ENCODE results near the gene STRADB.
A peak's percentile ranks its signal among the peaks of the same experiment; 100 is the strongest.

Gene STRADB

DNA sequence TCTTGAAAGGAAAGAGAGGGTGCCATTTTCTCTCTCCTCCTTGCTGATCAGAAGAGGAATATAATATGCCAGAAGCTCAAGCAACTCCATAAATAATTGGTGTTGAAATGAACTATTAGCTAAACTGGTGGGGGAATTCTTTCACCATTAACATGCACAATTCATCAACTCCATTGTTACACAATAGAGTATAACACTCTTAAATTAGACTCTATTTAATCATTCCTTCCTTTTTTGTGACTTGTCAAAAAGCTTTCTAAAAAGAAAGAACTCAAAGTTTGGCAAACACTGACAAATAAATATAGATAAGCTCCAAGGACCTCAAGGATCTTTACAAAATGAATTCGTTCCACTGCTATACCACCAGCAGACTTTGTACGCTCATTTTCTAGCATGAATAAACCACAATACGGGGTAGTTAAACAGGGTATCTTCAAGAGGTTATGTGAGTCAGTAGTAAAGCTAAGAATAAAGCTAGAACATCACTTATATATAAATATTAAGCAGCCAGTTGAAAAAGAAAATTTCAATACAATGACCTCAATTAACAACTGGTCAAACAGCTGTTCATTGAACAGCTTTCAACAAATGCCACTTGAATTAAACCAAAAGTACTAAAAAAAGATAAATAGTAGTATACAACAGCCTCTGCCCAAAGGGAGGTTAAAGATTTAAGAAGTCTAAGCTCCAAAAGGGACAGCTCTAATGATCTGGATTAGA lies 6.6 kb upstream of the STRADB start:
- TF ChIP-seq, protein P1, sequence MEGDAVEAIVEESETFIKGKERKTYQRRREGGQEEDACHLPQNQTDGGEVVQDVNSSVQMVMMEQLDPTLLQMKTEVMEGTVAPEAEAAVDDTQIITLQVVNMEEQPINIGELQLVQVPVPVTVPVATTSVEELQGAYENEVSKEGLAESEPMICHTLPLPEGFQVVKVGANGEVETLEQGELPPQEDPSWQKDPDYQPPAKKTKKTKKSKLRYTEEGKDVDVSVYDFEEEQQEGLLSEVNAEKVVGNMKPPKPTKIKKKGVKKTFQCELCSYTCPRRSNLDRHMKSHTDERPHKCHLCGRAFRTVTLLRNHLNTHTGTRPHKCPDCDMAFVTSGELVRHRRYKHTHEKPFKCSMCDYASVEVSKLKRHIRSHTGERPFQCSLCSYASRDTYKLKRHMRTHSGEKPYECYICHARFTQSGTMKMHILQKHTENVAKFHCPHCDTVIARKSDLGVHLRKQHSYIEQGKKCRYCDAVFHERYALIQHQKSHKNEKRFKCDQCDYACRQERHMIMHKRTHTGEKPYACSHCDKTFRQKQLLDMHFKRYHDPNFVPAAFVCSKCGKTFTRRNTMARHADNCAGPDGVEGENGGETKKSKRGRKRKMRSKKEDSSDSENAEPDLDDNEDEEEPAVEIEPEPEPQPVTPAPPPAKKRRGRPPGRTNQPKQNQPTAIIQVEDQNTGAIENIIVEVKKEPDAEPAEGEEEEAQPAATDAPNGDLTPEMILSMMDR (conservative IDR thresholded peaks at IDR 0.05; ENCODE audit: low read depth, low read length) = no peak
- DNase-seq (ENCODE audit: low read depth) = no peak

GRCh38 chr2:201447086-201447485 lies 4.5 kb upstream of the STRADB start:
- no peak for DNase-seq (ENCODE audit: low read depth)
- H3K4me3 ChIP-seq (ENCODE audit: low read length) = no peak overlapping the region
- TF ChIP-seq, protein P1 (conservative IDR thresholded peaks at IDR 0.05; ENCODE audit: low read depth, low read length) = no peak

More for the DNA sequence above, 6.6 kb upstream of the STRADB start:
- no peak overlapping the region for H3K4me3 ChIP-seq (ENCODE audit: low read length)

DNA sequence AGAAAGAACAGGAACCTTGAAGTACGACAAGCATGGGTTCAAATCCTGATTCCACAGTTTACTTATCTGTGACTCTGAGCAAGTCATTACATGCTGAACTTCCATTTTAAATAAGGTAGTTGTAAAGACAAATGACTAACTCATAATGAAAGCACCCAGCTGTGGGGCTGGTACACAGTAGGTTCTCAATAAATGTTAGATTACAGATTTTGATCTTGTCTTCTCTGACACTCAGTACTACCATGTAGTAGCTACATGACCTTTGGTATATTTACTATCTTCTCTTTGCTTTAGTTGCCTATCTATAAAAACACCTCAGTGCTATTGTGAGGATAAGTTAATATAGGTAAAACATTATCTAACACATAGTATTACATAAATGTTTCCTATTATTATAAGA lies 3.5 kb upstream of the STRADB start:
- TF ChIP-seq, protein P1 (conservative IDR thresholded peaks at IDR 0.05; ENCODE audit: low read depth, low read length) = no peak
- H3K4me3 ChIP-seq (ENCODE audit: low read length) = no peak overlapping the region
- DNase-seq (ENCODE audit: low read depth) = no peak

GRCh38 chr2:201448701-201449100 lies 2.8 kb upstream of the STRADB start:
- DNase-seq (ENCODE audit: low read depth) = no peak
- no peak overlapping the region for H3K4me3 ChIP-seq (ENCODE audit: low read length)
- TF ChIP-seq, protein P1 (conservative IDR thresholded peaks at IDR 0.05; ENCODE audit: low read depth, low read length) = no peak

- peak overlapping the region; percentile 98 for H3K4me3 ChIP-seq (ENCODE audit: low read length)
- DNase-seq (ENCODE audit: low read depth) = no peak
- TF ChIP-seq, protein P1 (conservative IDR thresholded peaks at IDR 0.05; ENCODE audit: low read depth, low read length) = no peak
Observed at GRCh38 chr2:201450954-201451291, 617 bp upstream of the STRADB start.

DNA sequence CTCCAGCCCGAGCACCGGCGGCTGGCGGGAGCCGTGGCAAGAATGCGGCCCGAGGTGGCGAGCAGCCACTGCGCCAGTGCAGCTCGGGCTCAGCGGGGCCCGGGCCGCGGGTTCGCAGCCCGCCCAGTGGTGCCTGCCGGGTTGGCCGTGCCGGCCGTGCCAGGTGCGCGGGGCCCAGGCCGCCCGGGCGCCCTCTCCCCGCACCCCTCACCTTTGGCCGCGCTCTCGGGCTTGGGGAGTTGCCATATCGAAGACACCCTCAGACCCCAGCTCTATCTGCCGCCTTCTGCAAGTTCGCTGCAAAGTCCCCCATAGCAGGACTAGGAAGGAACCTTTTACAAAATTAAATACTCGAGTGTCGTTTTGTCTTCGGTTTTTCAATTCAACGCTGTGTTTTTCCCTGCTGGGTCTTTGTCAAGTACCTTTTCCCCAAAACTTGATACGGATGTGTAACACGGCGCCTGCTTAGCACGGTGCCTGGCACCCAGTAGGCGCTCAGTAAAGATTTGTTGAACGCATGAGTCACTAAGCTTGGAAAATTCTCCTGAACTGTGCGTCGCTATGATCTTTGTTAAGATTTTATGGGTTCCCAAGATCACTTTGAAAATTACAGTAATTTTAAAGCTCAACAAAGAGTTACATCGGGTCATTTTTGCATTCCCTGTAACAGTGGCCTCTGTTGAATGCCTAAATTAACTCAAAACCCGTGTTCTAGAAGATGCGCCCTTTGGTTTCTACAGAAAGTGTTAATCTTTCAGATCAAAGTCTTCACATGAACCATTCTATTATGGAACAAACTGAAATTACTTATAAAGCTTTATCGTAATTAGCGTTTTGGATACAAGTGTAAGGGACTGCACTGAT lies 750 bp downstream of the STRADB start:
- TF ChIP-seq, protein P1 (conservative IDR thresholded peaks at IDR 0.05; ENCODE audit: low read depth, low read length) = no peak
- H3K4me3 ChIP-seq (ENCODE audit: low read length) = peak overlapping the region; percentile 98
- peak; percentile 36 for DNase-seq (ENCODE audit: low read depth)
